Bone marrow (tissue), 2 donors: ENCODE results near the gene PFKP.

Experiments used
- DNase-seq, 2 donors: peaks; one replicate each; lab custom pipeline; 2025; lab: John Stamatoyannopoulos, UW

Gene PFKP

DNA sequence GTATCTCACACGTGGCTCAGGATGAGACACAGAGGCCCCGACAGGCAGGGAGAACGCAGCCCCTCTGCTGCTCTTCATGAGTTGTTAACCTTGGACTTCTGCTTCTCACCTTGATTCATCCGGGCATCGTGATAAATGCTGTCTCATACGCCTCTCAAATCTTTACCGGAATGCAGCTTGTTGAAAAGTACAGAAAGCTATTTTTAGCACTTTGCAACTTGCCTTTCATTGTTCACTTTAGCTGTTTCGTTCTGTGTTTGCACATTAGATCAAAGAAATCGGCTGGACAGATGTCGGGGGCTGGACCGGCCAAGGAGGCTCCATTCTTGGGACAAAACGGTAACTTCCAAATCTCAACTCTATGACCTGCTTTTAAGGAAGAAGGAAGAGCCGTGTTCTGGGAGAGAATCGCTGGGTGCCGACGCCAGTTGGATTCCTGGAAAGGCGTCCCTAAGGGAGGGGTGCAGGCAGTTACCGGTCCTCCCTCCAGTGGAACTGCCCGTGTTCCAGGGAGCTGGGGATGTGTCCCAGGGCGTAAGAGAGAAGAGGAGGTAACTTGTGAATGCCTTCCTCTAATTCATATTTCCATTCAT, 49.3 kb downstream of the PFKP start:
- no peak for DNase-seq

- no peak for DNase-seq
Observed at GRCh38 chr10:3117486-3117885, 50.1 kb downstream of the PFKP start.

DNA sequence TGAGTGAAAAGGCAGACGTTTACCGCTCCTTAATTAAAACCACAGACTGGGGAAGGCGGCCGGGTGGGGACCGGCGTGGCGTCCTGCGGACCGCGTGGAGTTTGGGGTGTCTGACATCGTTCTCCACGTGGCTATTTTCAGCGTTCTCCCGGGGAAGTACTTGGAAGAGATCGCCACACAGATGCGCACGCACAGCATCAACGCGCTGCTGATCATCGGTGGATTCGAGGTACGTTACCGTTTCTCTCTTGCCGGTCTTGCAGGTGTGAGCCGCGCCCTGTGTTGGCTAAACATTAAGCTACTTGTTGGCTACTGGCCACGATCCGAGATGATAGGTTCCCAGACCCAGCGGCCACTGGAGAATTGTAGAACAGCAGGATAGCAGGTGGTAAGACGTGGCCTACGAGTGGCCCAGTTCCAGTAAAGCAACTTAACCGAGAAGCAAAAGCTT, 51.3 kb downstream of the PFKP start:
- DNase-seq, result no peak

GRCh38 chr10:3119796-3120459, 52.6 kb downstream of the PFKP start:
- no peak for DNase-seq

- DNase-seq, result no peak
Observed at GRCh38 chr10:3122034-3122433, 54.7 kb downstream of the PFKP start.

DNA sequence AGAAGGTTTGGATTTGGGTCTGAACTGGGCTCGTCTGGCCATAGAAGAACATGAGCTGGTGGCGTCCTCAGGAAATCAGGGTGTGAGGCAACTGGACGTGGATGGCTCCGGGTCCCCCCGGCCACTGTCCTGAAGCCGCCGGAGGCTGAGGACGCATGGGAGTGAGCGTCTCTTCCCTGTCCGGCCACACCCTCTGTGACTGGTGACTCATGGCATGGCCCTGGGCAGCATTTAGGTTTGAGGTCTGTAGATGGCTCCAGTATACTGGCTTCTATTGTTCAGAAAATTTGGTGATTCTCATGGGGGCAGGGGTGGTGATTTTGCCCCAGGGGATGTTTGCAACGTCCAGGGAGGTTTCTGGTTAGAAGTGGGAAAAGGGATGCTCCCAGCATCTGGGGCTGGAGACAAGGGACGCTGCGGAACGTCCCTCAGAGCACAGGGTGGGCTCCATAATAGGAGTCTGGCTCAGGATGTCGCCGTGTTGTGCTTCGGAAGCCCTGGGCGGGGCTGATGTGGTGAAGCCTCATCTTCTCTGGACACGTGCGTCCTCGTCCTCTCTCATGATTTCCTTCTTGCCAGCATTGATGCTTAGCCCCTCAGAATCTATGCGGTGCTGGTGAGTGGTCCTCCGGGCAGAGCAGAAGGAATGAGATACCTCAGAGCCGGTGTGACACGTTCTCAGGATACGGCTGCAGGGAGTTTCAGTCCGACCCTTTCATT, 55.3 kb downstream of the PFKP start:
- no peak for DNase-seq

DNA sequence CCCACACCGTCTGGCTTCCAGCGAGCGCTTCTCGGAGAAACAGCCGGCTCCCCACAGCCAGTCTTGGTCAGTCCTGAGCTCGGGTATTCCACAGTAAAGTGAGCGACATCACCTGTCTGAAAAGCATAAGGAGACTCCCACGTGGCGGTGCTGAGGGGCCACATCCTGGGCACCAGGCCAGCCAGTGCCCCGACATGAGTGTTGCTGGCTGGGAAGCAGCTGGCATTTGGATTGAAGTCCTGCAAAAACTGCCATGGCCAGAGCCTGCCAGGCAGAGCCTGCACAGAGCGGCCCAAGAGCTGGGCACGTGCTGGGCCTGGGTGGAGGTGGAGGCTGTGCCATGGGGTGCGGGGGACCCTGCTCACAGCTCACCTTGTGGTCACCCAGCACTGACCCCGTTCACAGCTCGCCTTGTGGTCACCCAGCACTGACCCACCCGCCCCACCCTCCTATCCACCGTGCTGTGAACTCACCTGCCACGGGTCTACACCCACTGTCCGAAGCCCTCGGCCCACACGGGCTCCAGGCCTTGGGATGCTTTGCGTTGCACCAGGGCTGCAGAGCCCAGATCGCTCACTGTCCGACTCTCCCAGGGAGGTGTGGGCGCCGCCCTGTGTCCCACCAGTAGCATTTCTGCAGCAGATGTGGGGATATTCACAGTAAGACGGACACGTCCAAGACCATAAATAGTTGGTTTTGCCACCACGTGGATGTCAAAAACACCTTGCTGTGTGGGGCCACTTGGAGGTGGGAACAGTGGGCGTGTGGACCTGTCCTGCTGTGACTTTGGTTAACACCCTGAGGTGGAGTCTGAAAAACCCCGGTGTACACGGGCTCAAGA, 56.4 kb downstream of the PFKP start:
- no peak for DNase-seq

DNA sequence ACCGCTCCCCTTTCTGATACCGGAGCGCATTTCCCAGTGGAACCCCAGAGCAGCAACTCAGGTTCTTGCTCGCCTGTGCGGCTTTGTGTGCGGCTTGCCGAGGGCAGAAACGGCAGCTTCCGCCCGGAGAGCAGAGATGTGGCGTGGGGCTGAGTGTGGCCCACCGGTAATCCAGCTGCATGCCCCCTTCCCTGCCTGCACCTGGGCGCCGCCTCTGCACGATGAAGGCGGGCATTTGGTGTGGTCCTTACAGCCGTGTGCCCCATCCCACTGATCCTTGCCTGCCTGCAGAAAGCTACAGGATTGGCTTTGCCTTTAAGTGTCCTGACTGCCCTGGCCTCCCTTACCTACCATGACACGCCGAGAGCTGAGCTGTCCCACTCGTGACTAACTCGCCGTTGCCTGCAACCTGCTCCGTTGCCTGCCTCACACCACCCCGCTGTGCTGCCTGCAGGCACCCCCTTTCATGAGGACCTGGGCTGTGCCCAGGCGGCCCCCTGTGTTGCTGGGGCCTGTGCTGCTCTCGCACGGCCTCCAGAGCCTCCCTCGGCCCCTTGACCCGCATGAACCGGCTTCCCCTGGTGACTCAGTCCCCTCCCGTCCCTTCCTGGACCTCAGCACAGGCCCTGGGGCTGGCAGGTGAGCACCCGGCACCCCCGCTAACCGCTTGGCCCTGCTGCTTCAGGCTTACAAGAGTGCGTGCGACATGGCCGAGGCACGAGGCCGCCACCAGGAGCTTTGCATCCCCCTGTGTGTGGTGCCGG, 57.2 kb downstream of the PFKP start:
- DNase-seq, result no peak

GRCh38 chr10:3125527-3126170, 58.3 kb downstream of the PFKP start:
- DNase-seq, result no peak

GRCh38 chr10:3126249-3126648, 58.9 kb downstream of the PFKP start:
- no peak for DNase-seq

GRCh38 chr10:3126741-3127346, 59.5 kb downstream of the PFKP start:
- no peak for DNase-seq

- DNase-seq, result no peak
Observed at GRCh38 chr10:3127921-3128320, 60.6 kb downstream of the PFKP start.

DNA sequence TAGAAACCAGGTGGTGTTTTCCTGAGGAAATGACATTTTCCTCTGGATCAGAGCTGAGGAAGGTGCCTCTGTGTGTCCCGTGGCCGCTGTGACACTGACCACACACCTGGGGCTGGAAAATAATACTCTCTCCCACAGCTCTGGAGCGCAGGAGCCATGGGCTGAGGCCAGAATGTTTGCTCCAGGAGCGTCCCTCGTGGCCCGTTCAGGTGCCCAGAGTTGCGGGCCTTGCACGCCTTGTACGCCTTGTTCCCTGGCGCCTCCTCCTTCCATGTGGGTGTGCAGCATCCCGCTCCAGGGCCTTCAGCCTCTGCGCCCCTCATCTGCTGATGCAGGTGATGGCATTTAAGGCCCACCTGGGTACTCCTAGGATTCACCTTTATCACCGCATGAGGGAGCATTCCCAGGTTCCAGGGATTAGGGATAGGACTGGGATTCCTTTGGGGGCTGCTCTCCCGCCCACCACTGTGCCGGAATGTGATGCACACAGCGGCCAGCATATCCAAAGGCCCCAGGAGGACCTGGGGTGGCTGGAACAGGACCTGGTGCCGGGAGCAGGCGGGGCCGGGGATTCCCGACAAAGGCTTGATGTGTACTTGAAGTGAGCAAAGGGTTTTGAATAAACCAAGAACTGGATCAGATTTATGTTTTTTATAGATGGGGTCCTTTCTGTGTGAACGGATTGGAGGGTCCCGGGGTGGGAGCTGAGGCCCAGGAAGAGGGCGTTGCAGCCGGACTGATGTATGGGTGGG, 61.2 kb downstream of the PFKP start:
- DNase-seq, result no peak

- DNase-seq, result no peak
Observed at GRCh38 chr10:3129581-3130340, 62.4 kb downstream of the PFKP start.

DNA sequence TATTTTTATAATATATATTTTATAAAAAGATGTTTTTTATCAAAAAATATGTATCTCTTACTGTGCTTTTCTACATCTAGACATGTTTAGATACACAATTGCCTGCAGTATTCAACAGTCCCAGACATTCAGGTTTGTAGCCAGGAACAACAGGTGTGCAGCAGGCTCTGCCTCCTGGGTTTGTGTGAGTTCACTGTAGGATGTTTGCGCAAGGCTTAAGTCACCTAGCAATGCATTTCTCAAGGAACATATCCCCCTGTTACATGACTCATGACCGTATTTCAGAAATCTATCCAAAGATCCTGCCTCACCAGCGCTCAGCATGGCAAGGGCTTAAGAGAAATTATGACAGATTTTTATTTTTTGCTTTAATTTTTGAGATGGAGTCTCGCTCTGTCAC, 63.8 kb downstream of the PFKP start:
- DNase-seq, result no peak

DNA sequence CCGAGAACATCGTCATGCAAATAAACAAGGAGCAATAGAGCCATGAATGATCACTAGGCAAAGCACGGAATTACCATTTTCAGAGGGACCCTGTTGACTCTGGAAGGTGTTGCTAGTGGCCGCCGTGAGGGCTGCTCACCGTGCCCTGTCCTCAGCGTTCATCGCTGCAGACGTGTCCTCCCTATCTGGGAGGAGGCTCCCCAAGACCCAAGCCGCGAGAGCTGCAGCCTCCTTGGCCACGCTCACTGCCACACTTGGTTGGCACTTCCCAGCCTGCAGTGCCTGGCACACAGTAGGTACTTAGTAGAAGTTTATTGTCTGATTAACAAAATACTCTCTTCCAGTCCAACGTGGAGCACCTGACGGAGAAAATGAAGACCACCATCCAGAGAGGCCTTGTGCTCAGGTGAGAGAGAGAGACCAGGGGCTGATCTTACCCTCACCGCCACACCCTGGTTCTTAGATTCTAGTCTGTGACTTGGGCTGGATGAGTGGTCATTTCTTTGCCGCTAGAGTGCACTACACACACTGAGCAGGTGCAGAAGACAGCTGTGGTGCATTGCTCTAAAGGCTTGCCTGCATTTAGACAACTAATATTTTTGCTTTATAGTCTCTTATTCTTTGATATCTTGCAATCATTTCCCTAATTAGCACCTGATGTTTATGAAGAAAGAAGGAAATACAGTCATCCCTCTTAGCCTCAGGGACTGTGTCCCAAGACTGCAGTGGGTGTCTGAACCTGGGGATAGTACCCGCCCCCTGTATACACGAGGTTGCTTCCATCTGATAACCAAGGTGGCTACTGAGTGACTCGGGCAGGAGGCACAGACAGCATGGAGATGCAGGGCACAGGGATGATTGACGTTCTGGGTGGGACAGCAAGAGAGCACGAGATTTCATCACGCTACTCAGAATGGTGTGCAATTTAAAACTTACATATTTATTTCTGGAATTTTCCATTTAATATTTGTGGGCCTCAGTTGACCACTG, 65.0 kb downstream of the PFKP start:
- DNase-seq, result no peak

GRCh38 chr10:3133948-3134347, 66.6 kb downstream of the PFKP start:
- DNase-seq, result no peak

DNA sequence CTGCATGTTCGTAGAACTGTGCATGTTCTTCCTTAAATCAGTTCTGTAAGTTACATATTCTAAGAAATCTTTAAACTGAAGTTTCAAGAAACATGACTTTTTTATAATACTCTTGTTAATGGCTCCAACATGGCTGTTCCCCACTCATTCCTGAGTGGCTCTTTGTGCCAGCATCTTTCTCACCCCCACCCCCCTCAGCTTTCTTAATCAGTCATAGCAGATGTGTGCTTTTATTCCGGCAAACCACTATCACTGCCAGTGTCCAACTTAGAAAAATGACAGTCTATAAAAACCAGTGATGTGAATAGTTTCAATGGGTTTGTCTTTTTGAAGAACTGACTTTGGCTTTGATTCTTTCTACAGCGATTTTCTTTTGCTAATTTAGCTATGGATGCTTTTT, 67.7 kb downstream of the PFKP start:
- DNase-seq, result no peak
